Astrocyte (in vitro differentiated cells and primary cell): ENCODE measurements around the gene POLN.

Experiments
- CTCF ChIP-seq: IDR thresholded peaks from 2 replicates; pipeline ENCODE4 v1.5.1; 2011; ENCODE audit warnings: low read depth, mild to moderate bottlenecking, inconsistent platforms, low read length, moderate library complexity; ENCODE audit not compliant: insufficient read depth
- EZH2 ChIP-seq: IDR thresholded peaks from 2 replicates; pipeline ENCODE4 v1.6.1; 2012; ENCODE audit warnings: mild to moderate bottlenecking, low read length, inconsistent platforms; ENCODE audit not compliant: insufficient read depth

DNA sequence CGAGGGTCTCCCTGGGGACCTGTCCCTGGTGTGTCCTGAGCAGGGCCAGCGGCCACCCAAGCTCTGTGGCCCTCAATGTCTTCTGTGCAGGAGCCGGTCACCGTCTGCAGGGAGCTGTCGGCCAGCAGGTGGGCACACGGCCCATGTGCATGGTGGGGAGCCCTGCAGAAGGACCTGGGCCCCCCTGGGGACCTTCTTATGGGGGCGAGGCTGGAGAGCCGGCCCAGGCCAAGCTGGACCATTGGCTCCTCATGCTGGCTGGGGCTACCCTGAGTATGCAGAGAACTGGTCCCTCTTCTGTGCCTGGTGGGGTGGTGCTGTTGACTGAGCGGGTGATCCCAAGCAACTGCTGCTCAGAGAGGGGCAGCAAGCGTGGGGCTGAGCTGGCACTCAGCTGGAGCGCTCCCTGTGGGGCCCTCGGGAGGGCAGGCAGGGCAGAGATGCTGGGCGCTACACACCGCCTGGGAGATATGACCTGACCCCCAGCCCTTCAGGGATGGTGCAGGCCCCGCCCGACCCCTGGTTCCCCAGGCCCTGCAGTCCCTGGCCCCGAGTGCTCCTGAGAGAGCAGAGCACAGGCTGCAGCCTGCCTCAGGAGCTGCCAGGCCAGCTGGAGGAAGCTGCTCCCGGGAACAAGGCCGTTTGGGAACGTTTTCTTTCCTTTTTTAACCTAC is 168.0 kb downstream of the POLN start:
- TF ChIP-seq CTCF (no peak), EZH2 (no peak)
